GM12874 (cell line): Measurements from ENCODE around the gene MYEOV.

ENCODE experiments used
- TF ChIP-seq, protein P1 (sequence below): IDR thresholded peaks from 2 replicates; pipeline ENCODE4 v1.5.1; 2011; ENCODE audit warnings: low read depth, mild to moderate bottlenecking, control low read depth, low read length, moderate library complexity; ENCODE audit not compliant: insufficient read depth

MYEOV gene

DNA sequence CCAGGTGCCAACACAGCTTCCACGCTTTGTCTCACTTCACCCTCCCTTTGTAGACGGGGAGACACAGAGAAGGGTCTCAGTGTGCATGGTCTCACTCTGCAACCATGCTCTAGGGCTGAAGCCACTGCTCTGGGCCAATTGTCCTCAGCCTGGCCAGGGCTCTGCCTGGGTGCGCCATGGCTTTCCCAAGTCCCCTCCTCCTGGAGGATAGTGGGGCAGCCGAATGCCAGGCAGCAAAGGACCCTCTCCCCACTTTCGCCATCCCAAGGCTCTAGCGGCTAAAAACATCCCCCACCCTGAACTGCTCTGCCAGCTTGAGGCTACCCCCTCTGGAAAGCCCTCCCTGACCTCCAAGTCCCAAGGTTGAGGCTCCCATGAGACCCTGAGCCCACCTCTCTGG is 20.4 kb upstream of the MYEOV start:
- TF ChIP-seq, protein P1, sequence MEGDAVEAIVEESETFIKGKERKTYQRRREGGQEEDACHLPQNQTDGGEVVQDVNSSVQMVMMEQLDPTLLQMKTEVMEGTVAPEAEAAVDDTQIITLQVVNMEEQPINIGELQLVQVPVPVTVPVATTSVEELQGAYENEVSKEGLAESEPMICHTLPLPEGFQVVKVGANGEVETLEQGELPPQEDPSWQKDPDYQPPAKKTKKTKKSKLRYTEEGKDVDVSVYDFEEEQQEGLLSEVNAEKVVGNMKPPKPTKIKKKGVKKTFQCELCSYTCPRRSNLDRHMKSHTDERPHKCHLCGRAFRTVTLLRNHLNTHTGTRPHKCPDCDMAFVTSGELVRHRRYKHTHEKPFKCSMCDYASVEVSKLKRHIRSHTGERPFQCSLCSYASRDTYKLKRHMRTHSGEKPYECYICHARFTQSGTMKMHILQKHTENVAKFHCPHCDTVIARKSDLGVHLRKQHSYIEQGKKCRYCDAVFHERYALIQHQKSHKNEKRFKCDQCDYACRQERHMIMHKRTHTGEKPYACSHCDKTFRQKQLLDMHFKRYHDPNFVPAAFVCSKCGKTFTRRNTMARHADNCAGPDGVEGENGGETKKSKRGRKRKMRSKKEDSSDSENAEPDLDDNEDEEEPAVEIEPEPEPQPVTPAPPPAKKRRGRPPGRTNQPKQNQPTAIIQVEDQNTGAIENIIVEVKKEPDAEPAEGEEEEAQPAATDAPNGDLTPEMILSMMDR, result no peak

DNA sequence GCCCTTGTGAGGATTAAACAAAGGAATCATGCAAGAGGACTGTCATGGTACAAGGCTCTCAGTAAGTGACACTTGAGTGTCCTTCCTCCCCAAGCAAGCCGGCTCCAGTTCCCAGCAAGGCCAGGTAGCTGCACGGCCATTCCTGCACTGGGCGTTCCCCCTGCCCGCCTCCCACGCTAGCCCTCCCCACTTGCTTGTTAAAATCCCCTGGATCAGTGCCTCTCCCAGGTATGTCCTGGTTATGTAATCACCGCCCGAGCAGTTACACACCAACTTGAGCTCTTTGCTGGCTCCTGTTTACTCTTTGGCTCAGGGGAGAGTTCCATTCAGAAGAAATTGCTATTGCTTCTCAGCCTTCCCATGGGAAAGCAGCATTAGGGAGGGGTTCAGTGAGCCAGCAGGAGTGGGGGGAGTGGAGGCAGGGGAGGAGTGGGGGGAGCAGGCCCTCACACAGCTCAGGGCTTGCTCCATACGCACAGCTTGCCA is 19.4 kb upstream of the MYEOV start:
- TF ChIP-seq, protein P1, result no peak

DNA sequence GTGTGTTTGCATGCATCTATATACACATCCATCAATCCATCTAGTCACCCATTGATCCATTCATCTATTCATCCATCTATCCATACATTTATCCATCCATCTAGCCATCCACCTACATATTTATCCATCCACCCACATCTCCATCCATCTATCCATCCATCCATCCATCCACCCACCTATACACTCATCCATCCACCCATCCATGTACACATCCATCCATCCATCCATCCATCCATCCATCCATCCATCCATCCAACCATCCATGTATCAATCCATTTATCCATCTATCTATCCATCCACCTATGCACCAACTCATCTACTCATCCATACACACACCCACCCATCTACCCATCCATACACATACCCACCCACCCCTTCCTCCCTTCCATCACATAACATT is 18.8 kb upstream of the MYEOV start:
- TF ChIP-seq, protein P1, result no peak

DNA sequence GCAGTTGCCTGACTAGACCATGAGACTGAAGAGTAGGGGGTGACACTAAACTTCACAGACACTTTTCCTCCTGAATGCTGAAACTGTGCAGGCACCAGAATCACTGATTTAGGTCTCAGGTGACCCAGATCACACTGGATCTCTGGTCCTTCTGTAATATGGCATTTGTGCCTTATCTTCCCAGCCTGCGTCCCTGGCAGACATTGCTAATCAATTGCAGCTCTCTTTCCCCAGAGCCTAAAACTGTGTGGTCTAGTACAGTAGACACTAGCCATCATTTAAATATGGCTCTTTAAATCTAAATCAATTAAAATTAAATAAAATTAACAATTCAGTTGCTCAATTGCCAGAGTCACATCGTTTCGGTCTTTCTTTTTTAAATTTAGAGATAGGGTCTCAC is 17.8 kb upstream of the MYEOV start:
- TF ChIP-seq, protein P1, result no peak

DNA sequence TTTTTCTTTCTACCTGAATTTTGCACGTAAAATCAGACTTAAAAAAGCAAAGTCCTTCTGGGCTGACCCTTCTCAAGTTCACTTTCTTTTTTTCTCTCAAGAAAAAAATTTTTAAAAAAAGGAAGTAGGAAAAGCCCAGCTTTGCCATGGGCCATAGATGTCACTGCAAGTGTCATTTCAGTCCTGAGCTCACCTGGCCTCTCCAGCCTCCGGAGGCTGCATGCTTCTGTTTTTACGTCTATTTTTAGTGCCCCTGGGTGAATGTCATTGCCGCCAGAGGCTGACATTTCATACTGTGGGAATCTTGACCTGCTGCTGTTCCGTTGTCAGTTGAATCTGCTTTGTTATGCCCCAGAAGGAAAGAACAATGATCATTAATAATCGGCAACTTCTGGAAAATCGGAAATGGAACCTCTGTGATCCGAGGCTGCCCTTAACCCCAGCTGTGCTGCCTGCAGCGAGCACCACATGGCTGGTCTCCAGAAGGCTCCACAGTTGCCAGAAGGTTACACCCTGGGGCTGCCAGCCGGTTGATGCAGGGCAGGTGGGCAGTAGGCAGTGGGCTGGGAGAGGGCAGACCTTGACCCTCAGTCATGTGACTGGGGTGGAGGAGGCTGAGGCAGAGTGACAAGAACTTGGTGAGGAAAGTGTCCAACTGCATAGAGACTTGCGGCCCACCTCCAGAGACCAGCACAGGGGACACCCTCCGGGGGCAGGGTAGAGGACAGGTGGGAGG is 16.7 kb upstream of the MYEOV start:
- TF ChIP-seq, protein P1, result no peak

DNA sequence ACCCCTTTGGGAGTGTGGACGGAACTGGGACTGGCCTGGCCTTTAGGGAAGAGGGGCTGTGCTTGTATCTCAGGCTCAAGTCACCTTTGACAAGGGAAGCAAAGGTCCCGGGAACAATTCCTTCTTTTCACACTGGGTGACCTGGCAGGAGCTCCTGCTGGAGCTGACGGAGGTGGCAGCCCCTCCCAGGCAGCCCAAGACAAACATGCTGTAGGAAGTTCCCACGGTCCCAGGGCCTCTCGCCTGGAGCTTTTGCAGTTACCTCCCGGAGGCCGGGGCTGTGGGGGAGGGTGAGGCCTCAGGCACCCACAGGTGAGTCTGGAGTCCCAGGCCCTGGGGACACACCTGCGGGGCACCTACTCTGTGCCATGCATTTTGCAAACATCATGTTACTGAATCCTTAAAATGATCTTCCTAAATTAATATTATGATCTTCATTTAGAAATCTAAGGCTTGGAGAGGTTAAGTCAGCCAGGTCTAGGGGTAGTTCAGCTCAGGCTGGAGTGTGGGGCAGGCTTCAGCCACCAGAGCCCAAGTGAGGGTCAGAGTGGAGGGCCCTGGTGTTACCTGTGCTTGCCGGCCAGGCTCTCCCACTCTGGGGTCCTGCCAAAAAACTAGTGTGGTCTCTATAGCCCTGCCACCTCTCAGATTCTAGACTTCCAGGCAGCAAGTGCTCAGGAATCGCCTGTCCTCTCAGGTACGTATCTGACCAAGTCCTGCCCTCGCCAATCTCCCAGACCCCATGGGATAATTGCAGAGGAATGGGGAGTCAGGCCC is 15.7 kb upstream of the MYEOV start:
- TF ChIP-seq, protein P1, result no peak

DNA sequence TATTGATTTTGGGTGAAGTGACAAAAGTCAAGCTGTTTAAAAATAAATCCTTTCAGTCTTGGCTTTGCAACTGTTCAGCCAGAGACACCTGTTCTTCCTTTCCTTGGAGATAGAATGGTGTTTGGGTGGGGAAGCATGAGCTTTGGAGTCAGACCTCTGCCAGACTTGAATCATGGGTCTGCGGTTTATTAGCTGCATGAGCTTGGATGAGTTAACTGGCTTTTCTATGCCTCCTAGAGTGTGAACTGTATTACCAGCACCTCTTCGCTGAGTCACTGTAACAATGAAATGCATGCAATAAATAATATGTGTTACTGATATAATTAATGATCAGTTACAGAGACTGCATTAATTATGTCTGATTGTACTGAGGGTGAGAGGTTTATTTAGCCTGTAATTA is 13.5 kb upstream of the MYEOV start:
- TF ChIP-seq, protein P1, result no peak
